ENCODE results near the gene GPX4. TPM values are rescaled to one million over a fixed set of nuclear protein-coding genes. Genes with fewer than 3 reads are reported as not detected.

GPX4 gene
- total and polyA plus RNA-seq, 10 of the 15 experiments (the other 5 are each of a cell fraction or from before 2014, with no cell fraction given): 33.3 to 749 (median 297) TPM

DNA sequence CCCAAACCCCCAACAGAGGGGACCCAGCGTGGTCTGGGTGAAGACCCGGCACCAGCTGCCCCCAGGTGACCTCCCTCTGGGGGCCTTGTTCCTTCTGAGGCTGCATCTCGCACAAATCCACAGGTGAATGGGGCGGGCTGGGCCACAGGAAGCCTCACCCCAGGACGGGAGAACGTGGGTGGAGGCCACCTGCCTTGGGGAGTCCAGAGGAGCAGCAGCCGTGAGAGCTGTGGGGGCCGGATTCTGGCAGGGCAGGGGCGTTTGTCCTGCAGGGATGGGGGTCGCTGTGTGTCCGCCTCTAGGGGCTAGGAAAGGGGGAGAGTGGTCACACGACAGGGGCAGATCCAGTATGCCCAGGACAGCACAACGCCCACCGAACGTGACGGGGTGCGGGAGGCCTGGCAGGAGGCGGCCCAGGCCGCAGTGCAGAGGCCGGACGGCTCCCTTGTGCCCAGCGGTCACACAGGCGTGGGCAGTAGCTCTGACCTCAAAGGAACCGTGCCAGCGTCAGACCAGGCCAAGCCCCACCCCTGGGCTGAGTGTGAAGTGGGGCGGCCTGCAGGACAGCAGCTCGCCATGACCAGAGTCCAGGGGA lies 15.3 kb upstream of the GPX4 start:
- peak overlapping the region; percentile 83 for H3K27ac ChIP-seq (ENCODE audit: control insufficient read depth, insufficient read depth)
- DNase-seq (ENCODE audit: low read depth, low spot score) (no peak), FAIRE-seq (no peak), ATAC-seq (peak; percentile 26)
- TF ChIP-seq TCF3 (IDR thresholded peaks at IDR 0.05; ENCODE audit: borderline replicate concordance, insufficient read depth, low read depth, low read length): 0 out of 2 replicates have a peak, but pooled peaks have one; percentile 35
- peak; percentile 33 for TF ChIP-seq POLR2AphosphoS5 (IDR thresholded peaks at IDR 0.05; ENCODE audit: low read length)
- peak; percentile 68 for TF ChIP-seq POLR2AphosphoS2 (IDR thresholded peaks at IDR 0.05; ENCODE audit: low read depth, low read length)
- 0 out of 2 replicates have a peak, but pooled peaks have one; percentile 17 for TF ChIP-seq CHD2 (IDR thresholded peaks at IDR 0.05; ENCODE audit: borderline replicate concordance, low read depth, low read length)
- TF ChIP-seq RAD51 (IDR thresholded peaks at IDR 0.05): no peak
- peak; percentile 1 to 67 for TF ChIP-seq EGR1 (IDR thresholded peaks at IDR 0.05; ENCODE audit: borderline replicate concordance in 1 of 2, low read depth in 2 of 2, low read length in 2 of 2)
- TF ChIP-seq, protein P1, sequence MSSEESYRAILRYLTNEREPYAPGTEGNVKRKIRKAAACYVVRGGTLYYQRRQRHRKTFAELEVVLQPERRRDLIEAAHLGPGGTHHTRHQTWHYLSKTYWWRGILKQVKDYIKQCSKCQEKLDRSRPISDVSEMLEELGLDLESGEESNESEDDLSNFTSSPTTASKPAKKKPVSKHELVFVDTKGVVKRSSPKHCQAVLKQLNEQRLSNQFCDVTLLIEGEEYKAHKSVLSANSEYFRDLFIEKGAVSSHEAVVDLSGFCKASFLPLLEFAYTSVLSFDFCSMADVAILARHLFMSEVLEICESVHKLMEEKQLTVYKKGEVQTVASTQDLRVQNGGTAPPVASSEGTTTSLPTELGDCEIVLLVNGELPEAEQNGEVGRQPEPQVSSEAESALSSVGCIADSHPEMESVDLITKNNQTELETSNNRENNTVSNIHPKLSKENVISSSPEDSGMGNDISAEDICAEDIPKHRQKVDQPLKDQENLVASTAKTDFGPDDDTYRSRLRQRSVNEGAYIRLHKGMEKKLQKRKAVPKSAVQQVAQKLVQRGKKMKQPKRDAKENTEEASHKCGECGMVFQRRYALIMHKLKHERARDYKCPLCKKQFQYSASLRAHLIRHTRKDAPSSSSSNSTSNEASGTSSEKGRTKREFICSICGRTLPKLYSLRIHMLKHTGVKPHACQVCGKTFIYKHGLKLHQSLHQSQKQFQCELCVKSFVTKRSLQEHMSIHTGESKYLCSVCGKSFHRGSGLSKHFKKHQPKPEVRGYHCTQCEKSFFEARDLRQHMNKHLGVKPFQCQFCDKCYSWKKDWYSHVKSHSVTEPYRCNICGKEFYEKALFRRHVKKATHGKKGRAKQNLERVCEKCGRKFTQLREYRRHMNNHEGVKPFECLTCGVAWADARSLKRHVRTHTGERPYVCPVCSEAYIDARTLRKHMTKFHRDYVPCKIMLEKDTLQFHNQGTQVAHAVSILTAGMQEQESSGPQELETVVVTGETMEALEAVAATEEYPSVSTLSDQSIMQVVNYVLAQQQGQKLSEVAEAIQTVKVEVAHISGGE (CRISPR knock-in tag; IDR thresholded peaks at IDR 0.05): no peak
- TF ChIP-seq HDGF (IDR thresholded peaks at IDR 0.05): no peak
- TF ChIP-seq NR2F1 (conservative IDR thresholded peaks at IDR 0.05): no peak
- TF ChIP-seq ZBED1 (IDR thresholded peaks at IDR 0.05; ENCODE audit: borderline replicate concordance): peak; percentile 9; the same call in 1 of the 2 replicates
- peak; percentile 5 for TF ChIP-seq BACH1 (IDR thresholded peaks at IDR 0.05; ENCODE audit: borderline replicate concordance)
- TF ChIP-seq POLR2A (IDR thresholded peaks at IDR 0.05; ENCODE audit: low read depth, low read length): peak; percentile 71
- TF ChIP-seq MAX (IDR thresholded peaks at IDR 0.05; ENCODE audit: low read depth, low read length): no peak
- peak overlapping the region; percentile 48; the same call in 1 of the 2 replicates for H3K9ac ChIP-seq (ENCODE audit: control insufficient read depth, insufficient read depth, low read length)
- ChIA-PET RAD21 (ENCODE audit: unreplicated experiment) (interaction anchor here (0.6 to 1.7 kb wide), 4 partner anchors 11 to 170 kb away, joined by 3 to 8 read pairs (median 4); partner anchors contain the start of gene ARHGAP45), SMC1A (ENCODE audit: uncharacterized antibody, unreplicated experiment) (interaction anchor here (1.0 to 3.0 kb wide), 4 partner anchors 9 to 21 kb away, joined by 3 to 14 read pairs (median 7); partner anchors contain the start of gene ARHGAP45), CTCF (interaction anchor here (0.7 to 1.2 kb wide), 4 partner anchors 10 to 156 kb away, joined by 3 to 5 read pairs (median 4); no protein-coding TSS in a partner anchor), POLR2A (interaction anchor here (0.5 to 4.9 kb wide), 4 partner anchors 8 to 183 kb away, joined by 3 to 23 read pairs (median 4); partner anchors contain the start of gene ARHGAP45)
- no TSS peak for BruUV-seq (replicated peaks)
- H3K79me2 ChIP-seq (ENCODE audit: control insufficient read depth, insufficient read depth, low read length): peaks cover 7% of the 10 kb centered on the region
- 48% methylated on average over 23 of the region's 27 CpGs for WGBS (ENCODE audit: insufficient coverage, insufficient replicate concordance, low lambda C conversion rate, missing lambda C conversion rate)
- peaks cover 29% of the 10 kb centered on the region for H3K4me1 ChIP-seq (ENCODE audit: control insufficient read depth, insufficient read depth, low read length)
- intact Hi-C loops (cut with micrococcal nuclease; ENCODE audit: unreplicated experiment): no loop called here
- H3K27me3 ChIP-seq (replicated peaks in 1 of 2; ENCODE audit: control insufficient read depth in 2 of 2, insufficient read depth in 2 of 2, low read length in 1 of 2): no peaks in the 10 kb centered on the region
- H3K36me3 ChIP-seq (ENCODE audit: control insufficient read depth in 2 of 2, insufficient read depth in 2 of 2, low read length in 1 of 2): peaks cover 15 to 48% of the 10 kb centered on the region in 2 experiments
- H2AFZ ChIP-seq (ENCODE audit: control insufficient read depth, low read depth, low read length): no peak overlapping the region
- peak overlapping the region; percentile 50; the same call in 1 of the 2 replicates for H3K4me2 ChIP-seq (ENCODE audit: control insufficient read depth, insufficient read depth)
- in situ Hi-C loops (cut with MboI): no loop called here
- no peak overlapping the region for H3K4me3 ChIP-seq
- no peaks in the 10 kb centered on the region for H4K20me1 ChIP-seq (ENCODE audit: control insufficient read depth, insufficient read depth)
- no peaks in the 10 kb centered on the region for H3K9me3 ChIP-seq (replicated peaks; ENCODE audit: control insufficient read depth, insufficient read depth, low read length)
